HEK293 (cell line): Measurements from ENCODE around the gene KRTAP2-4.
"Not testable (repeated sequence)": the region's sequence is repeated elsewhere in the genome, so short reads cannot be mapped to it uniquely, and the experiment has no call there.

Experiments used
- CTCF ChIA-PET: fragments of 350-600 bp; formaldehyde crosslinking; extraction: SDS; loops from one replicate; lab custom pipeline; 2021; ENCODE audit warnings: antibody characterized with exemption; lab: Yijun Ruan, JAX
- POLR2A ChIA-PET: fragments of 300-600 bp; formaldehyde crosslinking; extraction: SDS; loops from one replicate; lab custom pipeline; 2020; ENCODE audit warnings: antibody characterized with exemption, inconsistent platforms; lab: Yijun Ruan, JAX
- H3K27ac ChIP-seq: fragments of 200-500 bp; sonication (Bioruptor generic); 2 replicates; pipeline ENCODE4 v1.5.1; 2014; ENCODE audit warnings: low read depth, low read length, control low read depth, inconsistent platforms; ENCODE audit errors: extremely low read depth
- H3K36me3 ChIP-seq, 2 experiments: fragments of 200-500 bp in 1 of 2; sonication (Bioruptor generic) in 1 of 2; 1 replicate in 1 of 2; 2 replicates in 1 of 2; pipeline ENCODE4 v1.5.1; 2014 to 2017; ENCODE audit warnings: inconsistent platforms in 2 of 2, low read length in 2 of 2; ENCODE audit not compliant: control insufficient read depth in 2 of 2, insufficient read depth in 1 of 2
- H3K4me1 ChIP-seq: fragments of 200-500 bp; sonication (Bioruptor generic); 2 replicates; pipeline ENCODE4 v1.5.1; 2014; ENCODE audit warnings: mild to moderate bottlenecking, low read length, inconsistent platforms; ENCODE audit not compliant: control insufficient read depth, insufficient read depth
- H3K4me3 ChIP-seq: 2 replicates; pipeline ENCODE4 v1.5.1; 2011; ENCODE audit warnings: low read depth, mild to moderate bottlenecking, control low read depth, low read length, moderate library complexity
- H3K9me3 ChIP-seq: fragments of 200-500 bp; sonication (Bioruptor generic); 2 replicates; pipeline ENCODE4 v1.5.1; 2014; ENCODE audit warnings: low read depth, low read length, inconsistent platforms; ENCODE audit not compliant: control insufficient read depth, insufficient read depth
- EGR2 ChIP-seq: fragments of 450-650 bp; formaldehyde crosslinking; IDR thresholded peaks from 2 replicates; pipeline ENCODE4 v1.5.1; 2016; ENCODE audit warnings: low read depth, missing biosample characterization, missing genetic modification characterization
- GFI1B ChIP-seq: fragments of 450-650 bp; formaldehyde crosslinking; IDR thresholded peaks from 2 replicates; pipeline ENCODE4 v1.5.1; 2016; ENCODE audit warnings: missing biosample characterization, missing genetic modification characterization
- GLIS1 ChIP-seq: fragments of 450-650 bp; formaldehyde crosslinking; IDR thresholded peaks from 2 replicates; pipeline ENCODE4 v1.5.1; 2016; ENCODE audit warnings: missing biosample characterization, missing genetic modification characterization
- HOXA7 ChIP-seq: sonication (generic); formaldehyde crosslinking; IDR thresholded peaks from 2 replicates; pipeline ENCODE4 v1.8.1; 2022; ENCODE audit warnings: missing genetic modification reagents, borderline replicate concordance
- KLF10 ChIP-seq: fragments of 450-650 bp; IDR thresholded peaks from 2 replicates; pipeline ENCODE4 v1.5.1; 2018; ENCODE audit warnings: missing biosample characterization, mild to moderate bottlenecking, missing genetic modification characterization
- PRDM1 ChIP-seq: fragments of 450-650 bp; formaldehyde crosslinking; IDR thresholded peaks from 2 replicates; pipeline ENCODE4; 2016; ENCODE audit warnings: missing biosample characterization, missing genetic modification characterization
- ZBTB20 ChIP-seq: fragments of 450-650 bp; formaldehyde crosslinking; IDR thresholded peaks from 2 replicates; pipeline ENCODE4 v1.5.1; 2016; ENCODE audit warnings: missing biosample characterization, missing genetic modification characterization
- ZBTB21 ChIP-seq: fragments of 450-650 bp; formaldehyde crosslinking; IDR thresholded peaks from 2 replicates; pipeline ENCODE4 v1.5.1; 2017; ENCODE audit warnings: missing biosample characterization, missing genetic modification characterization
- ZFP41 ChIP-seq: fragments of 450-650 bp; formaldehyde crosslinking; IDR thresholded peaks from 2 replicates; pipeline ENCODE4 v1.5.1; 2016; ENCODE audit warnings: missing biosample characterization, missing genetic modification characterization, borderline replicate concordance
- ZIC2 ChIP-seq: fragments of 450-650 bp; formaldehyde crosslinking; IDR thresholded peaks from 2 replicates; pipeline ENCODE4 v1.5.1; 2016; ENCODE audit warnings: missing biosample characterization, missing genetic modification characterization
- ZNF10 ChIP-seq: fragments of 450-650 bp; formaldehyde crosslinking; IDR thresholded peaks from 2 replicates; pipeline ENCODE4 v1.5.1; 2017; ENCODE audit warnings: missing biosample characterization, missing genetic modification characterization
- ZNF157 ChIP-seq: fragments of 450-650 bp; formaldehyde crosslinking; IDR thresholded peaks from 2 replicates; pipeline ENCODE4 v1.5.1; 2016; ENCODE audit warnings: missing biosample characterization, missing genetic modification characterization
- ZNF223 ChIP-seq: fragments of 450-650 bp; formaldehyde crosslinking; IDR thresholded peaks from 2 replicates; pipeline ENCODE4 v1.5.1; 2016; ENCODE audit warnings: missing biosample characterization, missing genetic modification characterization
- ZNF239 ChIP-seq: fragments of 450-650 bp; formaldehyde crosslinking; IDR thresholded peaks from 2 replicates; pipeline ENCODE4 v1.5.1; 2016; ENCODE audit warnings: missing biosample characterization, missing genetic modification characterization
- ZNF24 ChIP-seq: fragments of 450-650 bp; formaldehyde crosslinking; IDR thresholded peaks from 2 replicates; pipeline ENCODE4 v1.5.1; 2016; ENCODE audit warnings: missing biosample characterization, missing genetic modification characterization
- ZNF324 ChIP-seq: fragments of 450-650 bp; formaldehyde crosslinking; IDR thresholded peaks from 2 replicates; pipeline ENCODE4 v1.5.1; 2016; ENCODE audit warnings: missing biosample characterization, missing genetic modification characterization
- ZNF354C ChIP-seq: fragments of 450-650 bp; formaldehyde crosslinking; IDR thresholded peaks from 2 replicates; pipeline ENCODE4 v1.5.1; 2016; ENCODE audit warnings: missing biosample characterization, missing genetic modification characterization, low read depth, borderline replicate concordance
- ZNF366 ChIP-seq: fragments of 450-650 bp; formaldehyde crosslinking; conservative IDR thresholded peaks from 2 replicates; pipeline ENCODE4 v1.5.1; 2016; ENCODE audit warnings: missing biosample characterization, missing genetic modification characterization
- ZNF404 ChIP-seq: fragments of 450-650 bp; formaldehyde crosslinking; IDR thresholded peaks from 2 replicates; pipeline ENCODE4 v1.5.1; 2017; ENCODE audit warnings: missing biosample characterization, missing genetic modification characterization
- ZNF768 ChIP-seq: fragments of 450-650 bp; formaldehyde crosslinking; IDR thresholded peaks from 2 replicates; pipeline ENCODE4 v1.5.1; 2018; ENCODE audit warnings: missing biosample characterization, mild to moderate bottlenecking, missing genetic modification characterization
- ZNF777 ChIP-seq: fragments of 450-650 bp; formaldehyde crosslinking; IDR thresholded peaks from 2 replicates; pipeline ENCODE4 v1.5.1; 2017; ENCODE audit warnings: missing biosample characterization, missing genetic modification characterization, borderline replicate concordance
- ZNF791 ChIP-seq: fragments of 450-650 bp; formaldehyde crosslinking; IDR thresholded peaks from 2 replicates; pipeline ENCODE4 v1.5.1; 2016; ENCODE audit warnings: missing biosample characterization, missing genetic modification characterization
- ZNF843 ChIP-seq: fragments of 450-650 bp; formaldehyde crosslinking; IDR thresholded peaks from 2 replicates; pipeline ENCODE4 v1.5.1; 2016; ENCODE audit warnings: missing biosample characterization, missing genetic modification characterization
- ZSCAN16 ChIP-seq: fragments of 450-650 bp; formaldehyde crosslinking; IDR thresholded peaks from 2 replicates; pipeline ENCODE4 v1.5.1; 2016; ENCODE audit warnings: missing biosample characterization, missing genetic modification characterization
- TF ChIP-seq, protein P1 (sequence below): fragments of 450-650 bp; formaldehyde crosslinking; IDR thresholded peaks from 2 replicates; pipeline ENCODE4 v1.5.1; 2016; ENCODE audit warnings: missing biosample characterization, missing genetic modification characterization
- TF ChIP-seq, protein P2 (sequence below): fragments of 450-650 bp; formaldehyde crosslinking; IDR thresholded peaks from 2 replicates; pipeline ENCODE4 v1.5.1; 2016; ENCODE audit warnings: missing biosample characterization, missing genetic modification characterization

The KRTAP2-4 gene

DNA sequence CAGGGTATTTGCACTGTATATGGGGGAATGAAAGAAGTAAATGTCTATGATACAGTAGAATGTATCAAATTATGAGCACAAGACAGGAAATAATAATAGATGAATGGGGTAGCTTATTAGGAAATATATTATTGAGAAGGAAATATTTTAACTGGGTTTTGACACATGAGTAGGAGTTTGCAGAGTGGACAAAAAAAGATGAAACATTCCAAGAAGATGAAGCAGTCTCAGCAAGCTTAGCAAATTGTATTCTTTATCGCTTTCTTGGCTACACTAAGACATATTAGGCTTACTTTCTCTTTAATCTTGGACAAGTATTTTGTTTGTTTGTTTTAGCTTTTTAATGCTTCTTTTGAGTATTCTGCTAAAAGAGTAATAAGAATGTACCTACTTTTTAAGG lies 38.2 kb upstream of the KRTAP2-4 start:
- Histone ChIP-seq H3K9me3 (no peaks in the 10 kb centered on the region), H3K27ac (no peak overlapping the region), H3K4me3 (no peak overlapping the region), H3K36me3 (no peaks in the 10 kb centered on the region), H3K4me1 (no peaks in the 10 kb centered on the region)
- ChIA-PET CTCF (no interaction called here), POLR2A (no interaction called here)
- TF ChIP-seq ZNF791 (tag by site-specific recombination), result no peak
- no peak for TF ChIP-seq ZBTB20
- TF ChIP-seq ZNF354C (tag by site-specific recombination), result no peak
- no peak for TF ChIP-seq ZNF777 (tag by site-specific recombination)
- no peak for TF ChIP-seq ZSCAN16 (tag by site-specific recombination)
- TF ChIP-seq ZNF404 (tag by site-specific recombination), result no peak
- no peak for TF ChIP-seq ZNF843 (tag by site-specific recombination)
- no peak for TF ChIP-seq ZNF239 (tag by site-specific recombination)
- TF ChIP-seq PRDM1 (tag by site-specific recombination), result no peak
- no peak for TF ChIP-seq ZNF10
- no peak for TF ChIP-seq ZFP41 (tag by site-specific recombination)
- TF ChIP-seq ZNF324 (tag by site-specific recombination), result no peak
- TF ChIP-seq, protein P1, sequence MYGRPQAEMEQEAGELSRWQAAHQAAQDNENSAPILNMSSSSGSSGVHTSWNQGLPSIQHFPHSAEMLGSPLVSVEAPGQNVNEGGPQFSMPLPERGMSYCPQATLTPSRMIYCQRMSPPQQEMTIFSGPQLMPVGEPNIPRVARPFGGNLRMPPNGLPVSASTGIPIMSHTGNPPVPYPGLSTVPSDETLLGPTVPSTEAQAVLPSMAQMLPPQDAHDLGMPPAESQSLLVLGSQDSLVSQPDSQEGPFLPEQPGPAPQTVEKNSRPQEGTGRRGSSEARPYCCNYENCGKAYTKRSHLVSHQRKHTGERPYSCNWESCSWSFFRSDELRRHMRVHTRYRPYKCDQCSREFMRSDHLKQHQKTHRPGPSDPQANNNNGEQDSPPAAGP (tag by site-specific recombination), result no peak
- TF ChIP-seq ZNF24 (tag by site-specific recombination), result no peak

DNA sequence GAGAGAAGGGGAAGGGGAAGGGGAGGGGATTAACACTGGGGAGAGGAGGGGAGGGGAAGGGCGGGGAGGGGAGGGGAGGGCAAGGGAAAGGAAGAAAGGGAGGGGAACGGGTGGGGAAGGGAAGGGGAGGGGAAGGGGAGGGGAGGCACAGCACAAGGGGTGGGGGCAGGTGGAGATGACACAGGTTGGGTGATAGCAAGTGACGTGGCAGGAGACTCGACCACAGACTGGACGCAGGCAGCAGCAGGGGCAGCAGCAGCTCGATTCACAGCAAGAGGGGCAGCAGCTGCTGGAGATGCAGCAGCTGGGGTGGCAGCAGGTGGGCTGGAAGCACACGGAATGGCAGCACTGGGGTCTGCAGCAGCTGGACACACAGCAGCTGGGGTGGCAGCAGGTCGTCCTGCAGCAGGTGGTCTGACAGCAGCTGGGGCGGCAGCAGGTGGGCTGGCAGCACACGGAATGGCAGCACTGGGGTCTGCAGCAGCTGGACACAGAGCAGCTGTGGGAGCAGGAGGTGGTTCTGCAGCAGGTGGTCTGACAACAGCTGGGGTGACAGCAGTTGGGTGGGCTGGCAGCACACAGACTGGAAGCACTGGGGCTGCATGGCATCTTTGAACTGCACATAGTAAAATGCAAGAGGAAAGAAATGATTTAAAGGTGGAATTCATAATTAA lies 36.0 kb upstream of the KRTAP2-4 start, which contains the start of gene KRTAP4-16:
Gene KRTAP4-16, minus strand, starts transcription at position 624 of the 674 bp plus-strand sequence. Its CDS starts 0 bp downstream, at position 624.
- no peaks in the 10 kb centered on the region for H3K9me3 ChIP-seq
- ChIA-PET CTCF (no interaction called here), POLR2A (no interaction called here)
- no peaks in the 10 kb centered on the region for H3K36me3 ChIP-seq
- TF ChIP-seq ZNF366 (no peak), ZIC2 (tag by site-specific recombination) (peak; percentile 63)
- H3K4me3 ChIP-seq, result no peak within 1 kb of the TSS
- H3K4me1 ChIP-seq, result no peaks in the 10 kb centered on the region
- no peak within 1 kb of the TSS for H3K27ac ChIP-seq

DNA sequence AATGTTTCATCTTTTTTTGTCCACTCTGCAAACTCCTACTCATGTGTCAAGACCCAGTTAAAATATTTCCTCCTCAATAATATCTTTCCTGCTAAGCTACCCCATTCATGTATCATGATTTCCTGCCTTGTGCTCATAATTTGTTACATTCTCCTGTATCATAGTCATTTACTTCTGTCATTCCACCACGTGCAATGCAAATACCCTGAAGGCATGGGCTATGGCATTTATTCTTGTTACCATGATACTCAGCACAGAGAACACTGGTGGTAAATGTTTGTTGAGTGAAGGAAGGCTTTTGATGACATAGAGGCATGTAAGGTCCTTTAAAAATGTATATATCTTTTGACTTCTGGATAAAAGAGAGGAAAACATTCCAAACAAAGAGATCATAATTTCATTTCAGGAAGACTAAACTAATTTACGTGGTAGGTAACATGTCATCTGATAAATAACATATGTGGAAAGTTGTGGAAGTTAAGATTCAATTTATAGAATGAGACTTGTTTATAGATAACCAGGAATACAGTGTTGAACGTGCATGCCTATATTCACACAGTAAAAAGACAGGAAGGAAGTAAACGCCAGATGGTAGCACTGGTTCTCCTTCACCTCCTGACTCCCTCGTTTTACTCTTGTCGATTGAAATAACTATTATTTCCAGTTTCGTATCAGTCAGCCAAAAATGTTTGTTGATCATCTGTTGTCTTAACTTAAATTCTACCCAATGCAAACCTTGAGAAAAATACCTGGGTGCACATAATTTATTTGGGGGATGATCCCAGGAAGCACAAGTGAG lies 34.2 kb upstream of the KRTAP2-4 start:
- H3K36me3 ChIP-seq, CTCF ChIA-PET, H3K4me1 ChIP-seq, H3K9me3 ChIP-seq, H3K4me3 ChIP-seq, H3K27ac ChIP-seq, POLR2A ChIA-PET: not testable (repeated sequence)

DNA sequence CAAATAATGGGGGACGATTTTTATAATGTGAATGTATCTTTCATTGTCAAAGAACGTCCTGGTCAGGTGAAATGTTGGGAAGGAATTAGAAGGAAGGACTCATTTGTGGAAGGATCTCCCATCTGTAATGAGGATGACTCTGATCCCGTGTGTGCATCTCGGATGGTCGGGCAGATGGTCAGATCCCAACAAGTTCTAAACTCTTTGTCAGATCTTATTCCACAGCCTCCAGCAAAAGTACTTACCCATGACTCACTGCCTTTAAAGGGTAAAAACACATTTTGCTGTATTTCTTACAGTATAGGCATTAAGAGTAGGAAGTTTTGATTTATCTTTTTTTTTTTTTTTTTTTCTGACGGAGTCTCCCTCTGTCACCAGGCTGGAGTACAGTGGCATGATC lies 32.8 kb upstream of the KRTAP2-4 start:
- H3K4me3 ChIP-seq, result no peak overlapping the region
- ChIA-PET POLR2A (no interaction called here), CTCF (no interaction called here)
- H3K4me1 ChIP-seq, result no peaks in the 10 kb centered on the region
- H3K9me3 ChIP-seq, result no peaks in the 10 kb centered on the region
- no peaks in the 10 kb centered on the region for H3K36me3 ChIP-seq
- no peak overlapping the region for H3K27ac ChIP-seq
- TF ChIP-seq GLIS1 (no peak), EGR2 (tag by site-specific recombination) (no peak), ZBTB21 (tag by site-specific recombination) (no peak), ZNF157 (tag by site-specific recombination) (no peak), KLF10 (tag by site-specific recombination) (no peak), ZNF223 (no peak), HOXA7 (CRISPR knock-in tag) (no peak), GFI1B (no peak), ZNF768 (no peak)
- TF ChIP-seq, protein P2, sequence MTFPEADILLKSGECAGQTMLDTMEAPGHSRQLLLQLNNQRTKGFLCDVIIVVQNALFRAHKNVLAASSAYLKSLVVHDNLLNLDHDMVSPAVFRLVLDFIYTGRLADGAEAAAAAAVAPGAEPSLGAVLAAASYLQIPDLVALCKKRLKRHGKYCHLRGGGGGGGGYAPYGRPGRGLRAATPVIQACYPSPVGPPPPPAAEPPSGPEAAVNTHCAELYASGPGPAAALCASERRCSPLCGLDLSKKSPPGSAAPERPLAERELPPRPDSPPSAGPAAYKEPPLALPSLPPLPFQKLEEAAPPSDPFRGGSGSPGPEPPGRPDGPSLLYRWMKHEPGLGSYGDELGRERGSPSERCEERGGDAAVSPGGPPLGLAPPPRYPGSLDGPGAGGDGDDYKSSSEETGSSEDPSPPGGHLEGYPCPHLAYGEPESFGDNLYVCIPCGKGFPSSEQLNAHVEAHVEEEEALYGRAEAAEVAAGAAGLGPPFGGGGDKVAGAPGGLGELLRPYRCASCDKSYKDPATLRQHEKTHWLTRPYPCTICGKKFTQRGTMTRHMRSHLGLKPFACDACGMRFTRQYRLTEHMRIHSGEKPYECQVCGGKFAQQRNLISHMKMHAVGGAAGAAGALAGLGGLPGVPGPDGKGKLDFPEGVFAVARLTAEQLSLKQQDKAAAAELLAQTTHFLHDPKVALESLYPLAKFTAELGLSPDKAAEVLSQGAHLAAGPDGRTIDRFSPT (tag by site-specific recombination), result no peak
